ENCODE data around the gene MRPS27.
"Not testable (repeated sequence)": the region's sequence is repeated elsewhere in the genome, so short reads cannot be mapped to it uniquely, and the experiment has no call there.

MRPS27 gene

GRCh38 chr5:72171667-72172066 is 148.4 kb downstream of the MRPS27 start:
- DNase-seq (ENCODE audit: low read depth in 2 of 2, low spot score in 1 of 2) = no peak

GRCh38 chr5:72171181-72171580 is 148.9 kb downstream of the MRPS27 start:
- DNase-seq (ENCODE audit: low read depth in 2 of 2, low spot score in 1 of 2) = not testable (repeated sequence)

DNA sequence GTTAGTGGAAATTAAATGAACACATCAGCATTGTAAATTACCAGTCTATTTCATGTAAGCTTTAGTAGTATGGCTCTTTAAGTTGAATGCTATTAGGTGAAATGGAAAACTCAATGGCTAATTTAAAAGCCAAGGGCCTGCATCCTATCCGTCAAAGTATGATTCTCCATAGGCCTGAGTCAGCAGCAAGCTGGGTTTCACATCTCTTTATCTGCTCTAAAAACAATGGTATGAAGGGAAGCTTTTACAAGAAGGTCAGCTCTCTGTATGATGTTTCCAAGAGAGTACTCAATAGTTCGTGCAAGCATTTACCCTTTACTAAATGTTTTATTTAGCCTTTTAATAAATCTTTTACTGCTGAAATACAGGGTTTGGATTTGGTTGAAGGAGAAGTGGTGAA is 149.9 kb downstream of the MRPS27 start:
- no peak for DNase-seq (ENCODE audit: low read depth in 2 of 2, low spot score in 1 of 2)
